ENCODE results near the gene TOR3A.

GRCh38 chr1:179108644-179109043, 26.8 kb downstream of the TOR3A start:
- TF ChIP-seq, protein P1, sequence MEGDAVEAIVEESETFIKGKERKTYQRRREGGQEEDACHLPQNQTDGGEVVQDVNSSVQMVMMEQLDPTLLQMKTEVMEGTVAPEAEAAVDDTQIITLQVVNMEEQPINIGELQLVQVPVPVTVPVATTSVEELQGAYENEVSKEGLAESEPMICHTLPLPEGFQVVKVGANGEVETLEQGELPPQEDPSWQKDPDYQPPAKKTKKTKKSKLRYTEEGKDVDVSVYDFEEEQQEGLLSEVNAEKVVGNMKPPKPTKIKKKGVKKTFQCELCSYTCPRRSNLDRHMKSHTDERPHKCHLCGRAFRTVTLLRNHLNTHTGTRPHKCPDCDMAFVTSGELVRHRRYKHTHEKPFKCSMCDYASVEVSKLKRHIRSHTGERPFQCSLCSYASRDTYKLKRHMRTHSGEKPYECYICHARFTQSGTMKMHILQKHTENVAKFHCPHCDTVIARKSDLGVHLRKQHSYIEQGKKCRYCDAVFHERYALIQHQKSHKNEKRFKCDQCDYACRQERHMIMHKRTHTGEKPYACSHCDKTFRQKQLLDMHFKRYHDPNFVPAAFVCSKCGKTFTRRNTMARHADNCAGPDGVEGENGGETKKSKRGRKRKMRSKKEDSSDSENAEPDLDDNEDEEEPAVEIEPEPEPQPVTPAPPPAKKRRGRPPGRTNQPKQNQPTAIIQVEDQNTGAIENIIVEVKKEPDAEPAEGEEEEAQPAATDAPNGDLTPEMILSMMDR (IDR thresholded peaks at IDR 0.05; ENCODE audit: insufficient read depth, low read length), result no peak
- no peak for TF ChIP-seq POLR2AphosphoS5 (IDR thresholded peaks at IDR 0.05; ENCODE audit: low read depth)
- TF ChIP-seq, protein P2, sequence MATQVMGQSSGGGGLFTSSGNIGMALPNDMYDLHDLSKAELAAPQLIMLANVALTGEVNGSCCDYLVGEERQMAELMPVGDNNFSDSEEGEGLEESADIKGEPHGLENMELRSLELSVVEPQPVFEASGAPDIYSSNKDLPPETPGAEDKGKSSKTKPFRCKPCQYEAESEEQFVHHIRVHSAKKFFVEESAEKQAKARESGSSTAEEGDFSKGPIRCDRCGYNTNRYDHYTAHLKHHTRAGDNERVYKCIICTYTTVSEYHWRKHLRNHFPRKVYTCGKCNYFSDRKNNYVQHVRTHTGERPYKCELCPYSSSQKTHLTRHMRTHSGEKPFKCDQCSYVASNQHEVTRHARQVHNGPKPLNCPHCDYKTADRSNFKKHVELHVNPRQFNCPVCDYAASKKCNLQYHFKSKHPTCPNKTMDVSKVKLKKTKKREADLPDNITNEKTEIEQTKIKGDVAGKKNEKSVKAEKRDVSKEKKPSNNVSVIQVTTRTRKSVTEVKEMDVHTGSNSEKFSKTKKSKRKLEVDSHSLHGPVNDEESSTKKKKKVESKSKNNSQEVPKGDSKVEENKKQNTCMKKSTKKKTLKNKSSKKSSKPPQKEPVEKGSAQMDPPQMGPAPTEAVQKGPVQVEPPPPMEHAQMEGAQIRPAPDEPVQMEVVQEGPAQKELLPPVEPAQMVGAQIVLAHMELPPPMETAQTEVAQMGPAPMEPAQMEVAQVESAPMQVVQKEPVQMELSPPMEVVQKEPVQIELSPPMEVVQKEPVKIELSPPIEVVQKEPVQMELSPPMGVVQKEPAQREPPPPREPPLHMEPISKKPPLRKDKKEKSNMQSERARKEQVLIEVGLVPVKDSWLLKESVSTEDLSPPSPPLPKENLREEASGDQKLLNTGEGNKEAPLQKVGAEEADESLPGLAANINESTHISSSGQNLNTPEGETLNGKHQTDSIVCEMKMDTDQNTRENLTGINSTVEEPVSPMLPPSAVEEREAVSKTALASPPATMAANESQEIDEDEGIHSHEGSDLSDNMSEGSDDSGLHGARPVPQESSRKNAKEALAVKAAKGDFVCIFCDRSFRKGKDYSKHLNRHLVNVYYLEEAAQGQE (IDR thresholded peaks at IDR 0.05; ENCODE audit: insufficient replicate concordance, low read depth), result no peak
- no peak for TF ChIP-seq SPI1 (IDR thresholded peaks at IDR 0.05; ENCODE audit: borderline replicate concordance, low read depth)
